Esophagus muscularis mucosa (tissue), 4 donors: Measurements from ENCODE around the gene PPP4R4.

Source experiments
- EP300 ChIP-seq: sonication (generic); formaldehyde crosslinking; IDR thresholded peaks from one replicate; pipeline ENCODE4 v1.6.1; 2017; ENCODE audit warnings: antibody characterized with exemption
- POLR2A ChIP-seq: fragments of 450-650 bp; IDR thresholded peaks from one replicate; pipeline ENCODE4 v1.6.1; 2017; ENCODE audit warnings: antibody characterized with exemption, moderate library complexity, mild to moderate bottlenecking, low read depth
- POLR2AphosphoS5 ChIP-seq, 2 donors: sonication (generic); formaldehyde crosslinking; IDR thresholded peaks; one replicate each; pipeline ENCODE4 v1.6.1; 2017; ENCODE audit warnings: antibody characterized with exemption in 2 of 2
- TF ChIP-seq, protein P1 (sequence below), 3 experiments: fragments of 200-600 bp in 2 of 3; fragments of 450-650 bp in 1 of 3; sonication (generic) in 2 of 3; IDR thresholded peaks; one replicate each; pipeline ENCODE4 v1.5.1; 2017 to 2019; ENCODE audit warnings: antibody characterized with exemption in 3 of 3, mild to moderate bottlenecking in 2 of 3, moderate library complexity in 1 of 3

DNA sequence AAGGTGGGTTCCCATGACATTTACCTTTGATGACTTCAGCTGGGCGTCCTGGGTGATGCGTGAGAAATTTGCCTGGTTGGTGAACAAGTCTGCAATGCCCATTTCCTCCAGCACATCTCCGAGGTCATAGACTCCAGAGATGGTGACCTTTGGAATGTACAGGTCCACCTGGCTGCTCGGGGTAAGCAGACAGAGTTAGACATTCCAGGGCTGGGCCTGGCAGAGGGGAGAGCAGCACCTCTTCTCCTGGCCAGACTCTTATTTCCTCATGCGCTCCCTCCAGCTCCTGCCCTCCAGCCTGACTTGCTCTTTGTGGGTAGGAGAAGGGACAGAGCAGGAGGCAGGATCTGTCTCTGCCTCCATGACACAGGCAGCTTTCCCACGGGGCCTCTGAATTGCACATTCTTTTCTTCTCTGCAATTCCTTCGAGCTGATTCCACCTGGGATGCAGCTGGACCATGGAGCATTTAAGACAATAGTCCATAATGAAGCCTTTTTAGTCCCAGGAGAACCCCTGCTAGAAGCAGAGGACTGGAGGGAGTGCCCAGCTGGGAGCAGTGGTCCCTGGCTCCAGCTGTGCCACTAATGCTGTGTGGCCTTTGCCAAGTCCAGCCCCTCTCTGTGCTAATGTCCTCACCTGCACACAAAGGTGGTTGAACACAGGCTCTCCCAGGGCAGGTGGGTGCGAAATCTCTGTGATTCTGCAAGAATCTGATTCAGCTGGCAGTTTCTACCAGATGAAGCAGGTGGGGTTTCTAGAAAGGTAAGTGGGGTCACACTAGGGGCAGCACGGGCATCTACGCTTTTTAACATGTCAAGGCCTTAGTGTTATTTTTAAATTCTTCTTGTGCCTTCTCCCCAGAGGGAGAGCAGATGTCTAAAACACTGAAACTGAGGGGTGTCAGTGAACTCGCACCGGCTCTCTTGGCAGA is 132.2 kb downstream of the PPP4R4 start:
- TF ChIP-seq POLR2A (no peak), POLR2AphosphoS5 (IDR thresholded peaks at IDR 0.05) (no peak), EP300 (no peak)
- TF ChIP-seq, protein P1, sequence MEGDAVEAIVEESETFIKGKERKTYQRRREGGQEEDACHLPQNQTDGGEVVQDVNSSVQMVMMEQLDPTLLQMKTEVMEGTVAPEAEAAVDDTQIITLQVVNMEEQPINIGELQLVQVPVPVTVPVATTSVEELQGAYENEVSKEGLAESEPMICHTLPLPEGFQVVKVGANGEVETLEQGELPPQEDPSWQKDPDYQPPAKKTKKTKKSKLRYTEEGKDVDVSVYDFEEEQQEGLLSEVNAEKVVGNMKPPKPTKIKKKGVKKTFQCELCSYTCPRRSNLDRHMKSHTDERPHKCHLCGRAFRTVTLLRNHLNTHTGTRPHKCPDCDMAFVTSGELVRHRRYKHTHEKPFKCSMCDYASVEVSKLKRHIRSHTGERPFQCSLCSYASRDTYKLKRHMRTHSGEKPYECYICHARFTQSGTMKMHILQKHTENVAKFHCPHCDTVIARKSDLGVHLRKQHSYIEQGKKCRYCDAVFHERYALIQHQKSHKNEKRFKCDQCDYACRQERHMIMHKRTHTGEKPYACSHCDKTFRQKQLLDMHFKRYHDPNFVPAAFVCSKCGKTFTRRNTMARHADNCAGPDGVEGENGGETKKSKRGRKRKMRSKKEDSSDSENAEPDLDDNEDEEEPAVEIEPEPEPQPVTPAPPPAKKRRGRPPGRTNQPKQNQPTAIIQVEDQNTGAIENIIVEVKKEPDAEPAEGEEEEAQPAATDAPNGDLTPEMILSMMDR (IDR thresholded peaks at IDR 0.05) = no peak
